ENCODE measurements around the gene MACROH2A1.

DNA sequence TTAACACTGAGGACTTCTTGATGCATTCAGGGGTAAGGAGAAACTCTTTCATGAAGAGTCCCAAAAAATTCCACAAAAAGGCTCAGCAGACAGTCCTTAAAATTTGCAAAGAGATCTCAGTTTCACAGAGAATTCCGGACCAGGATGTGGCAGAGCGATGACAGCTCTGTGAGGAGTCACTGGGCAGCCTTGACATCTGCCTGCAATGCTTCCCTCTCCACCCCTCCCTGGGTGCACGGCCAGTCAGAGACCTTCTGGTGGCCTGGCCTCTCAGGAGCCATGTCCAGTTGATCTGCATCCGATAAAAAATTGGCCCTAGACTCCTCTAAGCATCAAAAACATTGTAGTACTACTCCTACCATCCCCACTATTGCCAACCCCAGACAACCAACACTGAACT lies 76.8 kb downstream of the MACROH2A1 start:
- TF ChIP-seq CTCF (IDR thresholded peaks at IDR 0.05), result no peak
- no peak for TF ChIP-seq POLR2A (IDR thresholded peaks at IDR 0.05)
- TF ChIP-seq POLR2AphosphoS5 (IDR thresholded peaks at IDR 0.05), result no peak
- no peak for TF ChIP-seq EP300 (IDR thresholded peaks at IDR 0.05)
